Measurements from ENCODE around the gene GAS2L2. TPM values are rescaled to one million over a fixed set of nuclear protein-coding genes. Genes with fewer than 3 reads are reported as not detected.

The GAS2L2 gene
- not detected in 2 replicates for total RNA-seq

DNA sequence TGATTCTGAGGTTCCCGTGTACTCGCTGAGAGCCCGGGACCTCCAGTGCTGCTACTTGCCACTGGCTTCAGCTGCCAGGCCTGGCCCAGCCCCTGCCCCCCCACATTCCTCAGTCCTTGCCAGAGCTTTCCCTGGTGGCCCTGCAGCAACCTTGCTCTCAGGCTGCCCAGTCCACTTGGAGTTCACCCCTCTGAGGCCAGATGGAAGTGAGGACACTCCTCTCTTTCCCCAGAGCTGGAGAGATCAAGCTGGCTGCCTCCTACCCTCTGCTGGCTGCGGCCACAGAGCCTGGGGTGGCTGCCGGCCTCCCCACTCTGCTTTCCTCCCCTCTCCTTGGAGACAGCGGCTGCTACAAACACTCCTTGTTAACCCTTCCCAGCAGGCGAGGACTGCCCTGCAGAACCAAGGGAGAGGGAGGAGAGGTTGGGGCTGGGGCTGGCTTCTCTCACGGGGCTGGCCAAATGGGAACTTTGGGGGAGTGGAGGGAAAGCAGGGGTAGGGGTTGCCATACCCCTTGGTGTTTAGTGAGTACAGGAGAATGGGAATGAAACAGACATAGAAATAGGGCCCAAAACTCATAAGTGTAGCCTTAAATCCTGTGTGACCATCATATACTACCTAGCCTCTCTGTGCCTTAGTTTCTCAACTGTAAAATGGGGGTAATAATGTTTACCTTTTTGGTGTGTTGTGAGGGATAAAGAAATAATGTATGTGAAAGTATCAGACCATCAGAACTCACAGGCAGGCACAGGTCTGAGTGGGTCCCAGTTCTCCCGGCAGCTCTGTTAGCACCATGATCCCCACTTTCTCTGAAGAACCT, at the start of gene GAS2L2:
TSS of gene GAS2L2 (minus strand) at position 295 of the 820 bp plus-strand sequence. CDS start 389 bp downstream, outside the sequence.

GRCh38 chr17:35795007-35795870, 42.2 kb upstream of the GAS2L2 start, which contains the start of gene MMP28:
TSS of gene MMP28 (minus strand) at chr17:35795641. CDS start at chr17:35795377, 264 bp downstream.

GRCh38 chr17:35760587-35760986, 7.5 kb upstream of the GAS2L2 start, which contains the start of gene C17orf50:
TSS of gene C17orf50 (plus strand) at chr17:35760887. CDS start at chr17:35760942, 55 bp downstream.

GRCh38 chr17:35731239-35731916, 21.7 kb downstream of the GAS2L2 start, which contains the start of gene RASL10B:
TSS of gene RASL10B (plus strand) at chr17:35731639. CDS start at chr17:35735185, 3,546 bp downstream.

Other genes with a start within 250 kb of the GAS2L2 start
- under 0.01 TPM in 1 of 2 replicates, not detected in the other for gene SLFN12L, start 215.6 kb downstream of the GAS2L2 start, total RNA-seq
- not detected in 2 replicates for gene SLFN14, start 192.4 kb downstream of the GAS2L2 start, total RNA-seq
- gene PEX12, start 174.7 kb downstream of the GAS2L2 start, total RNA-seq, result 2.3 and 2.9 TPM in 2 replicates
- gene AP2B1, start 165.9 kb downstream of the GAS2L2 start, total RNA-seq, result 87.7 and 87.8 TPM in 2 replicates
- 0.11 and 0.26 TPM in 2 replicates for gene RASL10B, start 21.6 kb downstream of the GAS2L2 start, total RNA-seq
- gene C17orf50, start 7.6 kb upstream of the GAS2L2 start, total RNA-seq, result not detected in 2 replicates
- gene MMP28, start 42.4 kb upstream of the GAS2L2 start, total RNA-seq, result 0.33 and 0.60 TPM in 2 replicates
- 74.9 and 97.3 TPM in 2 replicates for gene TAF15, start 56.2 kb upstream of the GAS2L2 start, total RNA-seq
- not detected in 2 replicates for gene HEATR9, start 115.7 kb upstream of the GAS2L2 start, total RNA-seq
- 0.33 and 0.34 TPM in 2 replicates for gene CCL5, start 127.1 kb upstream of the GAS2L2 start, total RNA-seq
- 0.22 TPM in 1 of 2 replicates, not detected in the other for gene RDM1, start 177.5 kb upstream of the GAS2L2 start, total RNA-seq
- gene LYZL6, start 190.5 kb upstream of the GAS2L2 start, total RNA-seq, result not detected in 2 replicates
- 0.11 and 0.26 TPM in 2 replicates for gene CCL16, start 228.3 kb upstream of the GAS2L2 start, total RNA-seq
- gene CCL14, start 233.5 kb upstream of the GAS2L2 start, total RNA-seq, result 9.1 and 12.5 TPM in 2 replicates
- not detected in 2 replicates for gene CCL15, start 248.3 kb upstream of the GAS2L2 start, total RNA-seq